Stimulated activated CD4-positive, alpha-beta T cell treated with anti-CD3 and anti-CD28 coated beads, Interleukin-1b, Interleukin-23, amount 100 ng/mL, for 1 hour (primary cell): ENCODE measurements around the gene GATB.

Source experiments
- DNase-seq, 2 donors: peaks; one replicate each; pipeline ENCODE4 v3.0.0-alpha.2; 2020; ENCODE audit warnings: low read depth in 2 of 2

GATB gene

GRCh38 chr4:151673908-151674520, 86.8 kb downstream of the GATB start:
- DNase-seq = no peak

- no peak for DNase-seq
These were observed 87.8 kb downstream of the GATB start for GRCh38 chr4:151672996-151673395.

- no peak for DNase-seq
These were observed 89.2 kb downstream of the GATB start for GRCh38 chr4:151671541-151672059.

- DNase-seq = no peak
These were observed 90.0 kb downstream of the GATB start for GRCh38 chr4:151670843-151671242.

GRCh38 chr4:151669990-151670389, 90.8 kb downstream of the GATB start:
- DNase-seq = no peak

- no peak for DNase-seq
These were observed 92.0 kb downstream of the GATB start for GRCh38 chr4:151668689-151669402.

GRCh38 chr4:151667666-151668065, 93.1 kb downstream of the GATB start:
- DNase-seq = no peak

- DNase-seq = no peak
These were observed 93.8 kb downstream of the GATB start for GRCh38 chr4:151667048-151667447.

- DNase-seq = no peak
These were observed 94.3 kb downstream of the GATB start for GRCh38 chr4:151666501-151666900.

GRCh38 chr4:151665785-151666127, 95.1 kb downstream of the GATB start:
- DNase-seq = no peak

- no peak for DNase-seq
These were observed 95.6 kb downstream of the GATB start for GRCh38 chr4:151665022-151665784.

GRCh38 chr4:151664289-151664688, 96.5 kb downstream of the GATB start:
- DNase-seq = no peak

- DNase-seq = no peak
These were observed 97.7 kb downstream of the GATB start for GRCh38 chr4:151663109-151663508.

- DNase-seq = no peak
These were observed 98.9 kb downstream of the GATB start for GRCh38 chr4:151661873-151662272.

- no peak for DNase-seq
These were observed 100.1 kb downstream of the GATB start for GRCh38 chr4:151660676-151661075.

GRCh38 chr4:151659601-151660364, 101.0 kb downstream of the GATB start:
- DNase-seq = no peak

- no peak for DNase-seq
These were observed 101.7 kb downstream of the GATB start for GRCh38 chr4:151658959-151659600.

- no peak for DNase-seq
These were observed 102.9 kb downstream of the GATB start for GRCh38 chr4:151657896-151658295.

- no peak for DNase-seq
These were observed 104.7 kb downstream of the GATB start for GRCh38 chr4:151656058-151656457.

- DNase-seq = no peak
These were observed 107.3 kb downstream of the GATB start for GRCh38 chr4:151653548-151653918.

GRCh38 chr4:151652841-151653547, 107.8 kb downstream of the GATB start:
- DNase-seq = no peak
